ENCODE measurements around the gene MED8. TPM values are rescaled to one million over a fixed set of nuclear protein-coding genes. Genes with fewer than 3 reads are reported as not detected.

MED8 gene
- total RNA-seq, 1 donor from 2014 or later = 15.7 TPM

- Histone ChIP-seq H3K27me3 (ENCODE audit: low read depth) (no peaks in the 10 kb centered on the region), H3K27ac (replicated peaks) (no peak overlapping the region), H3K36me3 (peaks cover 75% of the 10 kb centered on the region), H3K4me1 (peaks cover 14% of the 10 kb centered on the region), H3K9me3 (replicated peaks) (no peaks in the 10 kb centered on the region), H3K4me3 (no peak overlapping the region)
- intact Hi-C loops (cut with micrococcal nuclease) = no loop called here
- no peak for DNase-seq
- no peak for TF ChIP-seq CTCF (IDR thresholded peaks at IDR 0.05; ENCODE audit: borderline replicate concordance)
These were observed 47.7 kb upstream of the MED8 start for GRCh38 chr1:43437031-43437973.

DNA sequence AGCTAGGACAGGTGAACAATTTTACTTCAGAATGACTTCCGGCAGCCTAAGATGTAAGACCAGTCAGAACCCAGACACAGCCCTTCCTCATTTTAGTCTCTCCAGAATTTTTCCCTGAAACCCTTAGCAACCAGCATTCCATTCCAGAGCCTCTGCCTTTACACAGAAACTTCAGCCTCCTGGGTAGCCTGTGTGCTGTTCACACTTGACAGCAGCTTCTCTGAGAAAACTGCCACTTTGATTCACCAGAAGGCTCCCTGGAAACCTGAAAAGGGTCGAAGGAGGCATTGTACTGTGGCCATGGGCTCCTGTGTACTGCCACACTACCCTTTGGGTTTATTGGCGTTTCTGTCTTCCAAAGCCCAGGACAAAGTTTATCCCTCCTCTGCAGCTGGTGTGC is 46.8 kb upstream of the MED8 start:
- Histone ChIP-seq H3K27me3 (ENCODE audit: low read depth) (no peaks in the 10 kb centered on the region), H3K4me3 (no peak overlapping the region), H3K27ac (replicated peaks) (peak overlapping the region; percentile 55), H3K4me1 (peaks cover 14% of the 10 kb centered on the region), H3K36me3 (peaks cover 76% of the 10 kb centered on the region), H3K9me3 (replicated peaks) (no peaks in the 10 kb centered on the region)
- no peak for TF ChIP-seq CTCF (IDR thresholded peaks at IDR 0.05; ENCODE audit: borderline replicate concordance)
- DNase-seq = no peak
- intact Hi-C loops (cut with micrococcal nuclease) = no loop called here

DNA sequence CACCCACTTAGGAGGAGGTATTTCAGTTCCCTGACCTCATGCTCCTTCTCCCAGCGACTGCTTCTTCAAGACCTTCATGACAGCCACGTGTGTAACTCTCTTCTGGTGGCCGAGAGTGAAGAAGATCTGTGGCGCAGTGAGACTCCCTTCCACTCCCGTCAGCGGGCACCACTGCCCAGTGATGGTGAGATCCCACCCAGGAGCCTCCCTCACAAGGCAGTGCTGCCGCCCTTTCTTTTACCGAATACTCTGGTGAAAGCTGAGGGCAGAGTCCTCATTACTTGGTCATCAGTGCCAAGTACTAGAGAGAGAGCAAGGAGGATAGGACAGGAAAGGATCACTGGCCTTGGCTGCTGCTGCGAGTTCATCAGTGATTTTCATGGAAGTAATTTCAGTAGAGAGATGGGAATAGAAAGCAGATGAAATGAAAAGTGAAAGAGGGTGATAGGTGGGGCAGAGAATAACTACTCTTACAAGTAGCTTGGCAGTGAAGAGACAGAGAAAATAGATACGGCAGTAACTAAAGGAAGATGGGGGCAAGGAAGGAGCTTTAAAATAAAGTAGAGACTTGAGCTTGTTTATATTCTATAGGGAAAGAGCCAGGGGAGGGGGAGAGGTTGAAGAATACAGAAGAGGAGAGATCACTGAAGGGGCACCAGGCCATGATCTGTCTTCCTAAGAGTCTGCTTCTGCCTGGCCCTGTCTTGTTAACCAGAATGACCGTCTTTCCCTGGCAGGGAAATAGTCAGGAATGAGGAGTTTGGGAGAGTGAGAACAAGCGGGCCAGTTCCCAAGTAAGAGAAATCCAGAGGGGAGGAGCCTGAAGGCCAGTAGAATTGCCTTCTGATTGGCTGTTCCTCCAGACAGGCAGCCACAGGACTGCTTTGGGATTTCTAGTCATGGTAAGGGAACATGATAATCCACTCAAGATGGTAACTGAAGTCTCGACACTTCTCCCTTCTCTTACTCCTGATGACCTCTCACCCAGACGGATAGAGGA is 45.8 kb upstream of the MED8 start:
- no peaks in the 10 kb centered on the region for H3K9me3 ChIP-seq (replicated peaks)
- no peak for TF ChIP-seq CTCF (IDR thresholded peaks at IDR 0.05; ENCODE audit: borderline replicate concordance)
- H3K27me3 ChIP-seq (ENCODE audit: low read depth) = no peaks in the 10 kb centered on the region
- no peak for DNase-seq
- peaks cover 14% of the 10 kb centered on the region for H3K4me1 ChIP-seq
- H3K36me3 ChIP-seq = peaks cover 76% of the 10 kb centered on the region
- intact Hi-C loops (cut with micrococcal nuclease) = no loop called here
- H3K27ac ChIP-seq (replicated peaks) = peak overlapping the region; percentile 55
- H3K4me3 ChIP-seq = no peak overlapping the region

GRCh38 chr1:43434256-43434655 is 44.7 kb upstream of the MED8 start:
- H3K4me3 ChIP-seq = no peak overlapping the region
- no peak for TF ChIP-seq CTCF (IDR thresholded peaks at IDR 0.05; ENCODE audit: borderline replicate concordance)
- no peaks in the 10 kb centered on the region for H3K9me3 ChIP-seq (replicated peaks)
- no peak for DNase-seq
- no peaks in the 10 kb centered on the region for H3K27me3 ChIP-seq (ENCODE audit: low read depth)
- intact Hi-C loops (cut with micrococcal nuclease) = no loop called here
- no peak overlapping the region for H3K27ac ChIP-seq (replicated peaks)
- H3K4me1 ChIP-seq = peaks cover 14% of the 10 kb centered on the region
- H3K36me3 ChIP-seq = peaks cover 76% of the 10 kb centered on the region

DNA sequence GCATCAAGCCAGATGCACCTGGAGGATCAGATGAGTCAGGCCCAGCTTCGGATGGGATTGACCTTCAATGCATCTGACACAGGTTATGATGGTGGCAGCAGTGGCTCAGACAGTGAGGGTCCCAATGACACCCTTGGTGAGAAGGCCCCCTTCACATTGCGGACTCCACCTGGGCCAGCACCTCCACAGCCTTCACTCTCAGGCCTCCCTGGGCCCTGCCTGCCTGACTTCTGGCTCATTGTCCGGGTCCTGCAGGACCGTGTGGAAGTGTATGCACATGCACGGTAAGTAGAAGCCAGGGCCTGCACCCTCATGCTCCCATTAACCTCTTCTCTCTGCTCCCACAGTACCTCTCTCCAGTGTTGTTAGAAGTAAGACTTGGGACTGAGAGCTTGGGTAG is 43.3 kb upstream of the MED8 start:
- no peak for DNase-seq
- Histone ChIP-seq H3K4me1 (peaks cover 14% of the 10 kb centered on the region), H3K9me3 (replicated peaks) (no peaks in the 10 kb centered on the region), H3K36me3 (peaks cover 83% of the 10 kb centered on the region), H3K4me3 (no peak overlapping the region), H3K27me3 (ENCODE audit: low read depth) (no peaks in the 10 kb centered on the region), H3K27ac (replicated peaks) (no peak overlapping the region)
- intact Hi-C loops (cut with micrococcal nuclease) = no loop called here
- no peak for TF ChIP-seq CTCF (IDR thresholded peaks at IDR 0.05; ENCODE audit: borderline replicate concordance)

All from left ventricle myocardium inferior (tissue), 1 donor.